ENCODE results near the gene WFDC5. TPM values are rescaled to one million over a fixed set of nuclear protein-coding genes. Genes with fewer than 3 reads are reported as not detected.

WFDC5 gene
- total RNA-seq, 1 experiment from 2014 or later: not detected

DNA sequence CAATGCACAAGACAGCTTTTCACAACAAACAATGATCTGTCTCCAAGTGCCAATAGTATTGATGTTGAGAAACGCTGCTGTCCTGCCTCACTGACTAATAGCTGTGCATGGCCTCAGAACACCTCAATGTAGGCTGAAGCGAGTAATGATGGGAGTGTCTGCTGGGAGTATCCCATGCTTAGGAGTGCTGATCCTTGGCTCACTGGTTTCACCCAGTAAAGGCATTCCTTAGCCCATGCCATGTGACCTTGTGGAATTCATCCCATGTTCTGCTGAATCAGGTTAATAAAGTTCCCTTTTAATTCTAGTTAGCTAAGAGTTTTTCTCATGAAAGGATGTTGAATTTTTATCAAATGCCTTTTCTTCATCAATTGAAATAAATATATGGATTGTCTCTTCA, 13.1 kb upstream of the WFDC5 start:
- Mint-ChIP-seq H3K4me3 (no peak overlapping the region), H3K36me3 (no peaks in the 10 kb centered on the region), H3K9me3 (peaks cover 7% of the 10 kb centered on the region; the same call in 1 of the 2 replicates), H3K27me3 (ENCODE audit: low read depth) (peaks cover 37% of the 10 kb centered on the region), H3K4me1 (no peaks in the 10 kb centered on the region), H3K27ac (no peak overlapping the region)
- CTCF ChIA-PET: interaction anchor here (2.0 to 2.1 kb wide), 2 partner anchors 11 to 101 kb away, joined by 6 to 11 read pairs; no protein-coding TSS in a partner anchor
- no peak for TF ChIP-seq NFE2L1 (CRISPR knock-in tag; IDR thresholded peaks at IDR 0.05)
- POLR2A ChIA-PET: no interaction called here
- DNase-seq (ENCODE audit: low spot score): no peak
- no peak for ATAC-seq

DNA sequence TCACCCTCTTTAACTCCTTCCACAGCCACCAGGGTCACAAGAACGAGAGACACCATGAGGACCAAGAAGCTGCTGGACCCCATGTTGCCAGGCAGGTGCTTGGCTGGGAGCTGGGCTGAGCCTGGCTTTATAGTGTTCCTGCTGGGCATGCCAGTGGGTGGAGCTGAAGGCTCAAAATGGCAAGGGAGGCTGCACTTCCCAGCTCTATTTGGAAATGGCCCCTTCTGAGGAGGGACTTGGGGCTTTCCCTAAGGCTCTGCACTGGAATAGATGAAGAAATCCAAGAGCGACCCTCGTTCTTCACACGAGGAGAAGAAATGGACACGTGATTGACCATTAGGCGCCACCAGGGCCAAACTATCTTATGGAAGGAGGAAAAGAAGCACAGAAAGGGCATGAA, 9.4 kb upstream of the WFDC5 start, which contains the start of gene WFDC12:
TSS of gene WFDC12 (minus strand) at position 101 of the 400 bp plus-strand sequence. CDS start at position 83, 18 bp downstream.
- POLR2A ChIA-PET: interaction anchor here (0.6 kb wide), 1 partner anchor 498 kb away, joined by 3 read pairs; no protein-coding TSS in a partner anchor
- Mint-ChIP-seq H3K4me1 (no peaks in the 10 kb centered on the region), H3K27ac (no peak within 1 kb of the TSS), H3K36me3 (no peaks in the 10 kb centered on the region), H3K4me3 (no peak within 1 kb of the TSS), H3K9me3 (peaks cover 7% of the 10 kb centered on the region; the same call in 1 of the 2 replicates), H3K27me3 (ENCODE audit: low read depth) (peaks cover 37% of the 10 kb centered on the region)
- no peak for TF ChIP-seq ZNF121 (CRISPR knock-in tag; IDR thresholded peaks at IDR 0.05)
- TF ChIP-seq AFF4 (CRISPR knock-in tag; IDR thresholded peaks at IDR 0.05; ENCODE audit: borderline replicate concordance): no peak
- TF ChIP-seq ZSCAN18 (CRISPR knock-in tag; IDR thresholded peaks at IDR 0.05): no peak
- no peak for TF ChIP-seq IRF2 (CRISPR knock-in tag; IDR thresholded peaks at IDR 0.05; ENCODE audit: borderline replicate concordance, low read depth)
- TF ChIP-seq TCF7 (CRISPR knock-in tag; IDR thresholded peaks at IDR 0.05; ENCODE audit: low read depth): no peak
- no peak for TF ChIP-seq ZNF416 (CRISPR knock-in tag; IDR thresholded peaks at IDR 0.05)
- no peak for TF ChIP-seq TP53 (CRISPR knock-in tag; IDR thresholded peaks at IDR 0.05)
- no peak for TF ChIP-seq NR1H2 (CRISPR knock-in tag; IDR thresholded peaks at IDR 0.05)
- TF ChIP-seq ARID4B (CRISPR knock-in tag; IDR thresholded peaks at IDR 0.05; ENCODE audit: borderline replicate concordance): no peak
- TF ChIP-seq, protein P1, sequence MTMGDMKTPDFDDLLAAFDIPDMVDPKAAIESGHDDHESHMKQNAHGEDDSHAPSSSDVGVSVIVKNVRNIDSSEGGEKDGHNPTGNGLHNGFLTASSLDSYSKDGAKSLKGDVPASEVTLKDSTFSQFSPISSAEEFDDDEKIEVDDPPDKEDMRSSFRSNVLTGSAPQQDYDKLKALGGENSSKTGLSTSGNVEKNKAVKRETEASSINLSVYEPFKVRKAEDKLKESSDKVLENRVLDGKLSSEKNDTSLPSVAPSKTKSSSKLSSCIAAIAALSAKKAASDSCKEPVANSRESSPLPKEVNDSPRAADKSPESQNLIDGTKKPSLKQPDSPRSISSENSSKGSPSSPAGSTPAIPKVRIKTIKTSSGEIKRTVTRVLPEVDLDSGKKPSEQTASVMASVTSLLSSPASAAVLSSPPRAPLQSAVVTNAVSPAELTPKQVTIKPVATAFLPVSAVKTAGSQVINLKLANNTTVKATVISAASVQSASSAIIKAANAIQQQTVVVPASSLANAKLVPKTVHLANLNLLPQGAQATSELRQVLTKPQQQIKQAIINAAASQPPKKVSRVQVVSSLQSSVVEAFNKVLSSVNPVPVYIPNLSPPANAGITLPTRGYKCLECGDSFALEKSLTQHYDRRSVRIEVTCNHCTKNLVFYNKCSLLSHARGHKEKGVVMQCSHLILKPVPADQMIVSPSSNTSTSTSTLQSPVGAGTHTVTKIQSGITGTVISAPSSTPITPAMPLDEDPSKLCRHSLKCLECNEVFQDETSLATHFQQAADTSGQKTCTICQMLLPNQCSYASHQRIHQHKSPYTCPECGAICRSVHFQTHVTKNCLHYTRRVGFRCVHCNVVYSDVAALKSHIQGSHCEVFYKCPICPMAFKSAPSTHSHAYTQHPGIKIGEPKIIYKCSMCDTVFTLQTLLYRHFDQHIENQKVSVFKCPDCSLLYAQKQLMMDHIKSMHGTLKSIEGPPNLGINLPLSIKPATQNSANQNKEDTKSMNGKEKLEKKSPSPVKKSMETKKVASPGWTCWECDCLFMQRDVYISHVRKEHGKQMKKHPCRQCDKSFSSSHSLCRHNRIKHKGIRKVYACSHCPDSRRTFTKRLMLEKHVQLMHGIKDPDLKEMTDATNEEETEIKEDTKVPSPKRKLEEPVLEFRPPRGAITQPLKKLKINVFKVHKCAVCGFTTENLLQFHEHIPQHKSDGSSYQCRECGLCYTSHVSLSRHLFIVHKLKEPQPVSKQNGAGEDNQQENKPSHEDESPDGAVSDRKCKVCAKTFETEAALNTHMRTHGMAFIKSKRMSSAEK (CRISPR knock-in tag; IDR thresholded peaks at IDR 0.05; ENCODE audit: borderline replicate concordance): no peak
- no peak for TF ChIP-seq E2F1 (CRISPR knock-in tag; IDR thresholded peaks at IDR 0.05)
- no peak for TF ChIP-seq ZNF263 (CRISPR knock-in tag; IDR thresholded peaks at IDR 0.05; ENCODE audit: low read depth)
- no peak for TF ChIP-seq ATF1 (CRISPR knock-in tag; IDR thresholded peaks at IDR 0.05)
- no peak for TF ChIP-seq ZNF317 (CRISPR knock-in tag; IDR thresholded peaks at IDR 0.05; ENCODE audit: borderline replicate concordance, low read depth)
- TF ChIP-seq NFATC4 (CRISPR knock-in tag; IDR thresholded peaks at IDR 0.05): no peak
- no peak for TF ChIP-seq ZNF232 (CRISPR knock-in tag; IDR thresholded peaks at IDR 0.05)
- TF ChIP-seq ZBTB21 (CRISPR knock-in tag; IDR thresholded peaks at IDR 0.05; ENCODE audit: borderline replicate concordance): no peak
- TF ChIP-seq, protein P2, sequence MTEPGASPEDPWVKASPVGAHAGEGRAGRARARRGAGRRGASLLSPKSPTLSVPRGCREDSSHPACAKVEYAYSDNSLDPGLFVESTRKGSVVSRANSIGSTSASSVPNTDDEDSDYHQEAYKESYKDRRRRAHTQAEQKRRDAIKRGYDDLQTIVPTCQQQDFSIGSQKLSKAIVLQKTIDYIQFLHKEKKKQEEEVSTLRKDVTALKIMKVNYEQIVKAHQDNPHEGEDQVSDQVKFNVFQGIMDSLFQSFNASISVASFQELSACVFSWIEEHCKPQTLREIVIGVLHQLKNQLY (CRISPR knock-in tag; IDR thresholded peaks at IDR 0.05): no peak
- CTCF ChIA-PET: interaction anchor here (0.9 to 1.9 kb wide), 3 partner anchors 14 to 105 kb away, joined by 3 to 6 read pairs (median 6); no protein-coding TSS in a partner anchor
- no peak for ATAC-seq
- no peak for DNase-seq (ENCODE audit: low spot score)
